GM20431 (cell line): Measurements from ENCODE around the gene KCNK16.

Source experiments
- in situ Hi-C: fragments of 300-500 bp; cut with MseI, MboI; formaldehyde crosslinking; loops from one replicate; pipeline ENCODE4 v1.15.0; 2020; ENCODE audit warnings: low sequenced_read_pairs; ENCODE audit not compliant: unreplicated experiment

The KCNK16 gene

GRCh38 chr6:39317256-39317655 is 5.2 kb downstream of the KCNK16 start:
- in situ Hi-C loops: loop anchor here (25.0 kb wide), 1 partner anchor 330 kb away; no protein-coding TSS in a partner anchor

- in situ Hi-C loops: loop anchor here (25.0 kb wide), 1 partner anchor 327 kb away; no protein-coding TSS in a partner anchor
Measured at GRCh38 chr6:39314273-39314795, 8.2 kb downstream of the KCNK16 start, which contains the start of gene KCNK17. TSS of gene KCNK17 (minus strand) at chr6:39314419. CDS start at chr6:39314320, 99 bp downstream.

- in situ Hi-C loops: loop anchor here (25.0 kb wide), 1 partner anchor 326 kb away; no protein-coding TSS in a partner anchor
Measured at GRCh38 chr6:39313526-39314272, 8.8 kb downstream of the KCNK16 start.

- in situ Hi-C loops: loop anchor here (25.0 kb wide), 1 partner anchor 326 kb away; no protein-coding TSS in a partner anchor
Measured at GRCh38 chr6:39312912-39313525, 9.5 kb downstream of the KCNK16 start.

DNA sequence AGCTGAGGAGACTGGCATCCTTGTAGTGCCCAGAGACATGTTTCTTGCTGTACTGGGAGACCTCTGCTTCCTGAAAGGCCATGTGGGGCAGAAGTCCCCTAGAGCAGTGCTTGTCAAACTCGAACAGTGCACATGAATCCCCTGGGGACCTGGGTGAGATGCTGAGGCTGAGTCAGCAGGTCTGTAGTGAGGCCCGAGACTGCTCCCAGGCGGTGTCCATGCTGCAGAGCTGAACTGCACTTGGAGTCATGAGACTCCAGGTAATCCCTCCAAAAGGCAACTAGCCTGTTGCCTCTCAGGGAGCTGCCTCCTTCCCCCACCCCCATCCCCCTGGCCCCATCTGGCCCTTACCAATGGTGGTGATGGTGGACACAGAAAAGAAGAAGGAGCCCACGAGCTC is 12.0 kb downstream of the KCNK16 start:
- in situ Hi-C loops: loop anchor here (25.0 kb wide), 1 partner anchor 323 kb away; no protein-coding TSS in a partner anchor

GRCh38 chr6:39309942-39310531 is 12.5 kb downstream of the KCNK16 start:
- in situ Hi-C loops: loop anchor here (5.0 to 25.0 kb wide), 2 partner anchors 143 to 323 kb away; no protein-coding TSS in a partner anchor

DNA sequence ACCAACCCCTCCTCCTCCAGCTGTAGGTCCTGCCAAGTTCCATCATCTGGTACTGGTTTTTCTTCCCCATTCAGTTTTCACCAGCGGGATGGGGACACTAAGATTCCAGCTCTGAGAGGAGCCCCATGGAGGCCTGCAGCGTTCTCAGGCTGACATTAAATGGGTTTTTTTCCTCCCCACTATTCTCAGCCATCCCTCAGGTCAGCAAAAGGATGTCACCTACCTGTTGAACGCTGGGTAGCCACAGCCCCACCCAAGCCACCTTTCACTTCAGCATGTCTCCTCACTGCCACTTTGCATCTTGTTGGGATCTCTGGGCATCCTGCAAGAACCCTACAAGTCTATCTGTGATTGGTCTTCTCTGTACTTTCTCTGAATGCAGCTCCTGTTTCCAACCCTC is 15.0 kb downstream of the KCNK16 start:
- in situ Hi-C loops: loop anchor here (5.0 to 25.0 kb wide), 2 partner anchors 140 to 320 kb away; no protein-coding TSS in a partner anchor

- in situ Hi-C loops: loop anchor here (5.0 to 25.0 kb wide), 2 partner anchors 138 to 318 kb away; no protein-coding TSS in a partner anchor
Measured at GRCh38 chr6:39304951-39305350, 17.6 kb downstream of the KCNK16 start.

DNA sequence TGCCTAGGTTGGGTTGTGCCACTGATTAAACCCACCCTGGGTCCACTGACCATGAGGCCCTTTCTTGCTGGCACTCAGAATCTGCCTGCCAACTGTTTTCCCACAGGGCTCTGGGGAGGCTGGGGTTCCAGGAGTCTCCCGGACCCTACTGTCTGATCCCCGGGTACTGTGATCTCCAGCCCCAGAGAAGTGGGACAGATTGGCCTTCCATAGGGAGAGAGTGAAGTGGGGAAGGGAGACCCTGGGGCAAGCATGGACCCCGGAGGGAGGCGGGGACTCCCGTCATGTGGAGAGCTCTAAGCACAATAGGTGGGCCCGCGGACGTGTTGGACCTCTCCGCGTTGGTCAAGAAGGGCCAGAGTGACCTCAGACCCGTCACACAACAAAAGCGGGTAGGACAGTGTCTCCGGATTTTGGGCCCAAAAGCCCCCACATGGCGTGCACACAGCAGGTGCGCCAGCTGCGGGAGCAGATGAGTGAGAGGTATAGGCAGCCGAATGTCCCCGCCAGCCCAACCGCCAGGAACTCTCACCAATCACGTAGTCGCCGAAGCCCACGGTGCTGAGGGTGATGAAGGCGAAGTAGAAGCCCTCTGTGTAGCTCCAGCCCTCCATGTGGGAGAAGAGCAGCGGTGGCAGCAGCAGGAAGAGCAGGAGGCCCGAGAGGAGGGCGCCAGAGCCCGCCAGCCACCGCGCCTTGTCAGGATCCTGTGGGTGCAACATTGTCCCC is 18.9 kb downstream of the KCNK16 start:
- in situ Hi-C loops: loop anchor here (25.0 kb wide), 1 partner anchor 316 kb away; no protein-coding TSS in a partner anchor

DNA sequence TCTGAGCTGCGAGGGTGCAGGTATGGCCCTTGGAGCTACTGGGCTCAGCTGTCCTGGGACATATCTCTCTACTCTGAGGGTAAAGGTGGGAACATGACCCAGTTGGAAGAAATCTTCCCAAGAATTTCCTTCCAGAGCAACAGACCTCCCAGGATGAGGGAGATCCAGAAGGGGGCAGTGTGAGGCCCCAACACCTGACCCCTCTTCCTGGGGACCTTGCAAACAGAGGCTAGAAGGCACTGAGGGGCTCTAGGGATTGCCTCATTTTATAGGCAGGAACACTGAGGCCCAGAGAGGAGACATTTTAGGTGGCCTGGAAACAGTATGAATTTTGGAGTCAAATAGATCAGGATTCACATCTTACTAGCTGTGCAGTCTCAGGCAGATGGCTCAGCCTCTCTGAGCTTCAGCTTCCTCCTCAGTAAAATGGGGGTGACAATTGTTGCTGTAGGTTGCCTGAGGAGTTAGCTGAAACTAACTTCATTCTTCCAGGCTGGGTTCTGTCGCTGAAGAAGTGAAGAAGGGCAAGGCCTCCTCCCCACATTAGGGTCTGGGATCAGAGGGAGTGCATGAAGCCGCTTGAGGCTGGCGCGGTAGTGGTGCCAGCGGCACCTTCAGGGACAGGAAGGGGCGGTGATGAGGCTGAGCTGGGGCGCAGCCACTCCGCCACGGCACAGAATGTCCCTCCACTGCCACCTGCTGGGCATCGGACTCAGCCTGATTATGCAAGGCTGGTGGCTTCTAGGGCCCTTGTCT is 19.7 kb downstream of the KCNK16 start:
- in situ Hi-C loops: loop anchor here (25.0 kb wide), 1 partner anchor 316 kb away; no protein-coding TSS in a partner anchor

- in situ Hi-C loops: loop anchor here (25.0 kb wide), 1 partner anchor 315 kb away; no protein-coding TSS in a partner anchor
Measured at GRCh38 chr6:39302011-39302410, 20.5 kb downstream of the KCNK16 start.

- in situ Hi-C loops: loop anchor here (25.0 kb wide), 1 partner anchor 314 kb away; no protein-coding TSS in a partner anchor
Measured at GRCh38 chr6:39301606-39302005, 20.9 kb downstream of the KCNK16 start.

GRCh38 chr6:39300739-39301138 is 21.8 kb downstream of the KCNK16 start:
- in situ Hi-C loops: loop anchor here (25.0 kb wide), 1 partner anchor 313 kb away; no protein-coding TSS in a partner anchor

GRCh38 chr6:39298061-39298460 is 24.4 kb downstream of the KCNK16 start:
- in situ Hi-C loops: no loop called here

- in situ Hi-C loops: no loop called here
Measured at GRCh38 chr6:39296745-39297640, 25.5 kb downstream of the KCNK16 start.

GRCh38 chr6:39295611-39296011 is 26.9 kb downstream of the KCNK16 start:
- in situ Hi-C loops: no loop called here

- in situ Hi-C loops: no loop called here
Measured at GRCh38 chr6:39294899-39295298, 27.6 kb downstream of the KCNK16 start.

GRCh38 chr6:39294133-39294532 is 28.4 kb downstream of the KCNK16 start:
- in situ Hi-C loops: no loop called here
